ENCODE measurements around the gene NQO2.
"Not testable (repeated sequence)": the region's sequence is repeated elsewhere in the genome, so short reads cannot be mapped to it uniquely, and the experiment has no call there.

Gene NQO2

DNA sequence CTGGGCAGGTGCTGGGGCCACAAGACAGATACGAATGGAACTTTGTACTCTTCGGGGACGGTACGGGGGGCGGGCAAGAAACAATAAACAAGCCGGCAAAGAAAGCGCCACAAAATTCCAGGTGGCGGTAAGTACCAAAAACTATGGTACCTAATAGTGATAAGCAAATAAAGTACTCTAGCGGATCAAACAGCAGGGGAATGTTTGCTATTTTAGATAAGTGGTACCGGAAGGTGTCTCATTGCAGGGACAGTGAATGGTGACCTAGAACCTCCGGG is 53.5 kb downstream of the NQO2 start:
- Histone ChIP-seq H4K20me1 (ENCODE audit: insufficient read depth, low read length) (no peaks in the 10 kb centered on the region), H3K36me3 (ENCODE audit: insufficient read depth, low read length) (no peaks in the 10 kb centered on the region), H3K9me3 (ENCODE audit: insufficient read depth, low read length, severe bottlenecking) (no peaks in the 10 kb centered on the region), H3K27ac (ENCODE audit: low read length) (no peak overlapping the region), H2AFZ (ENCODE audit: low read depth, low read length) (no peak overlapping the region), H3K27me3 (ENCODE audit: insufficient read depth, low read length, poor library complexity) (no peaks in the 10 kb centered on the region), H3K9ac (ENCODE audit: low read depth, low read length) (no peak overlapping the region), H3K4me1 (ENCODE audit: insufficient read depth, low read length) (peaks cover 5% of the 10 kb centered on the region), H3K4me3 (ENCODE audit: low read depth in 1 of 2, low read length in 2 of 2) (no peak overlapping the region), H3K79me2 (ENCODE audit: insufficient read depth, low read length) (no peaks in the 10 kb centered on the region), H3K4me2 (ENCODE audit: insufficient read depth, low read length) (no peak overlapping the region)
- no peak for ATAC-seq (ENCODE audit: insufficient read depth, low read depth)
- DNase-seq: no peak
- TF ChIP-seq, protein P1, sequence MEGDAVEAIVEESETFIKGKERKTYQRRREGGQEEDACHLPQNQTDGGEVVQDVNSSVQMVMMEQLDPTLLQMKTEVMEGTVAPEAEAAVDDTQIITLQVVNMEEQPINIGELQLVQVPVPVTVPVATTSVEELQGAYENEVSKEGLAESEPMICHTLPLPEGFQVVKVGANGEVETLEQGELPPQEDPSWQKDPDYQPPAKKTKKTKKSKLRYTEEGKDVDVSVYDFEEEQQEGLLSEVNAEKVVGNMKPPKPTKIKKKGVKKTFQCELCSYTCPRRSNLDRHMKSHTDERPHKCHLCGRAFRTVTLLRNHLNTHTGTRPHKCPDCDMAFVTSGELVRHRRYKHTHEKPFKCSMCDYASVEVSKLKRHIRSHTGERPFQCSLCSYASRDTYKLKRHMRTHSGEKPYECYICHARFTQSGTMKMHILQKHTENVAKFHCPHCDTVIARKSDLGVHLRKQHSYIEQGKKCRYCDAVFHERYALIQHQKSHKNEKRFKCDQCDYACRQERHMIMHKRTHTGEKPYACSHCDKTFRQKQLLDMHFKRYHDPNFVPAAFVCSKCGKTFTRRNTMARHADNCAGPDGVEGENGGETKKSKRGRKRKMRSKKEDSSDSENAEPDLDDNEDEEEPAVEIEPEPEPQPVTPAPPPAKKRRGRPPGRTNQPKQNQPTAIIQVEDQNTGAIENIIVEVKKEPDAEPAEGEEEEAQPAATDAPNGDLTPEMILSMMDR (IDR thresholded peaks at IDR 0.05; ENCODE audit: borderline replicate concordance, extremely low read depth, low read length, poor library complexity, severe bottlenecking): no peak
- no peak for TF ChIP-seq EZH2 (IDR thresholded peaks at IDR 0.05; ENCODE audit: borderline replicate concordance, low read depth, low read length, severe bottlenecking)

DNA sequence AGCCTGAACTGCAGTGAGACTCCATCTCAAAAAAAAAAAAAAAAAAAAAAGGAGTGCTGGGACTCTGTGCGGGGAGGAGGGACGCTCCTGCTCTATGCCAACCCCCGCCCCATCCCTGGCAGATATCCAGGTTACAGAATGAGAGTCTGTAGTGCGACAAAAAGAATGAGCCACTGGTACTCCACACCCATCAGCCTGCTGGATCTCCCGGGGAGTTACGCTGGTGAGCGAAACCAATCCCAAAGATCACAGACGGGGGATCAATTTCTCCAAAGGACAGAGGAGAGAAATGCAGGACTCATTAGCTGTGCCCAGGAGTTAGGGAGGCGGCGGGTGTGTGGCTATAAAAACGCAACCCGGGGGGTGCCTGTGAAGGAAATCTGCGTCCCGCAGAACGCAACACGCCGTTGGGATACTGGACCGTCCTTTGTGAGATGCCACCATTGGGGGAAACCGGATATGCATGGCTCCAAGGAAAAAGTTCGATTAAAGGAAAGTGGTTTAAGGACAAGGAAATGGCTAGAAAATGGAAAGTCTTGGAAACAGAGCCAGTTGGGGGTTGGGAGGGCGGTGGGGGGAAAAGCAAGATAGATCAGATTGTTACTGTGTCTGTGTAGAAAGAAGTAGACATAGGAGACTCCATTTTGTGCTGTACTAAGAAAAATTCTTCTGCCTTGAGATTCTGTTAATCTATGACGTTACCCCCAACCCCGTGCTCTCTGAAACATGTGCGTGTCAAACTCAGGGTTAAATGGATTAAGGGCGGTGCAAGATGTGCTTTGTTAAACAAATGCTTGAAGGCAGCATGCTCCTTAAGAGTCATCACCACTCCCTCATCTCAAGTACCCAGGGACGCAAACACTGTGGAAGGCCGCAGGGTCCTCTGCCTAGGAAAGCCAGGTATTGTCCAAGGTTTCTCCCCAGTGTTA is 54.8 kb downstream of the NQO2 start:
- H2AFZ ChIP-seq (ENCODE audit: low read depth, low read length); H3K36me3 ChIP-seq (ENCODE audit: insufficient read depth, low read length); H3K27me3 ChIP-seq (ENCODE audit: insufficient read depth, low read length, poor library complexity); H3K4me2 ChIP-seq (ENCODE audit: insufficient read depth, low read length); DNase-seq; H3K27ac ChIP-seq (ENCODE audit: low read length); H3K9me3 ChIP-seq (ENCODE audit: insufficient read depth, low read length, severe bottlenecking); H4K20me1 ChIP-seq (ENCODE audit: insufficient read depth, low read length); H3K4me3 ChIP-seq (ENCODE audit: low read depth in 1 of 2, low read length in 2 of 2); H3K79me2 ChIP-seq (ENCODE audit: insufficient read depth, low read length); H3K9ac ChIP-seq (ENCODE audit: low read depth, low read length); ATAC-seq (ENCODE audit: insufficient read depth, low read depth); H3K4me1 ChIP-seq (ENCODE audit: insufficient read depth, low read length): not testable (repeated sequence)

DNA sequence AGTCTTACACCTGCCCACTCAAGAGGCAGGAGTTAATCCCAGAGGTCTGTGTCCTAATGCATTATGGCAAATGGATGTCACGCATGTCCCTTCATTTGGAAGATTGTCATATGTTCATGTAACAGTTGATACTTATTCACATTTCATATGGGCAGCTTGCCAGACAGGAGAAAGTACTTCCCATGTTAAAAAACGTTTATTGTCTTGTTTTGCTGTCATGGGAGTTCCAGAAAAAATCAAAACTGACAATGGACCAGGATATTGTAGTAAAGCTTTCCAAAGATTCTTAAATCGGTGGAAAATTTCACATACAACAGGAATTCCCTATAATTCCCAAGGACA is 55.4 kb downstream of the NQO2 start:
- H3K9ac ChIP-seq (ENCODE audit: low read depth, low read length); H3K4me1 ChIP-seq (ENCODE audit: insufficient read depth, low read length); H3K9me3 ChIP-seq (ENCODE audit: insufficient read depth, low read length, severe bottlenecking); ATAC-seq (ENCODE audit: insufficient read depth, low read depth); H3K4me3 ChIP-seq (ENCODE audit: low read depth in 1 of 2, low read length in 2 of 2); H3K27me3 ChIP-seq (ENCODE audit: insufficient read depth, low read length, poor library complexity); H3K79me2 ChIP-seq (ENCODE audit: insufficient read depth, low read length); H3K4me2 ChIP-seq (ENCODE audit: insufficient read depth, low read length); DNase-seq; H2AFZ ChIP-seq (ENCODE audit: low read depth, low read length); H3K27ac ChIP-seq (ENCODE audit: low read length); H3K36me3 ChIP-seq (ENCODE audit: insufficient read depth, low read length); H4K20me1 ChIP-seq (ENCODE audit: insufficient read depth, low read length): not testable (repeated sequence)

DNA sequence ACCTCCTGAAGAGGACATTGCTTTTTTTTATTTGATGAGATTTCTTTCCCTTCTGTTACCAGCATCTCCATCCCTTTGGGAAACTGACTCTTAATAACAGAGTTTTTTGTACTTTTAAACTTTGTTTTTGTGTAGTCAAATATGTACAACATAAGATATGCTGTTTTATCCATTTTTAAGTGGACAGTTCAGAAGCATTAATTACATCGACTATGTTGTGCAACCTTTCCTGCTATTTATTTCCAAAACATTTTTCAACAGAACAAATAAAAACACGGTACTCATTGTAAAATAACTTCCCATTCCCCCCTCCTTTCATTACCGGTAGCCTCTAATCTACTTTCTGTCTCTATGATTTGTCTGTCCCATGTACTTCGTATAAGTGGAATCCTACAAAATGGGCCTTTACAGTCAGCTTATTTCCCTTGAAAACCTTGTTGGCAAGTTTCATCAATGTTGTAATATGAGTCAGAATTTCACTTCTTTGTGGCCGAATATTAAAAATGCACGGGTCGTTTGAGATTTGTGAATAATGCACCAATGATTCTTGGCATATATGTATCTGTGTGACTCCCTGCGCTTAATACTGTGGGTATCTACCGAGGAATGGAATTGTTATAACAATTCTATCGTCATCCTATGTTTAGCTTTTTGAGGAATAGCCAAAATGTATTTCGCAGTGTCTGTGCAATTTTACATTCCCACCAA is 57.5 kb downstream of the NQO2 start:
- Histone ChIP-seq H3K27ac (ENCODE audit: low read length) (no peak overlapping the region), H4K20me1 (ENCODE audit: insufficient read depth, low read length) (no peaks in the 10 kb centered on the region), H2AFZ (ENCODE audit: low read depth, low read length) (no peak overlapping the region), H3K9ac (ENCODE audit: low read depth, low read length) (no peak overlapping the region), H3K4me2 (ENCODE audit: insufficient read depth, low read length) (no peak overlapping the region), H3K79me2 (ENCODE audit: insufficient read depth, low read length) (no peaks in the 10 kb centered on the region), H3K36me3 (ENCODE audit: insufficient read depth, low read length) (no peaks in the 10 kb centered on the region), H3K4me1 (ENCODE audit: insufficient read depth, low read length) (peaks cover 5% of the 10 kb centered on the region), H3K4me3 (ENCODE audit: low read depth in 1 of 2, low read length in 2 of 2) (no peak overlapping the region), H3K9me3 (ENCODE audit: insufficient read depth, low read length, severe bottlenecking) (no peaks in the 10 kb centered on the region), H3K27me3 (ENCODE audit: insufficient read depth, low read length, poor library complexity) (no peaks in the 10 kb centered on the region)
- TF ChIP-seq, protein P1 (IDR thresholded peaks at IDR 0.05; ENCODE audit: borderline replicate concordance, extremely low read depth, low read length, poor library complexity, severe bottlenecking): no peak
- no peak for TF ChIP-seq EZH2 (IDR thresholded peaks at IDR 0.05; ENCODE audit: borderline replicate concordance, low read depth, low read length, severe bottlenecking)
- no peak for DNase-seq
- no peak for ATAC-seq (ENCODE audit: insufficient read depth, low read depth)

Measured in DND-41 (cell line).